ENCODE measurements around the gene BSCL2. TPM values are rescaled to one million over a fixed set of nuclear protein-coding genes. Genes with fewer than 3 reads are reported as not detected.

BSCL2 gene
- total RNA-seq, 1 experiment from 2014 or later = 97.2 TPM

DNA sequence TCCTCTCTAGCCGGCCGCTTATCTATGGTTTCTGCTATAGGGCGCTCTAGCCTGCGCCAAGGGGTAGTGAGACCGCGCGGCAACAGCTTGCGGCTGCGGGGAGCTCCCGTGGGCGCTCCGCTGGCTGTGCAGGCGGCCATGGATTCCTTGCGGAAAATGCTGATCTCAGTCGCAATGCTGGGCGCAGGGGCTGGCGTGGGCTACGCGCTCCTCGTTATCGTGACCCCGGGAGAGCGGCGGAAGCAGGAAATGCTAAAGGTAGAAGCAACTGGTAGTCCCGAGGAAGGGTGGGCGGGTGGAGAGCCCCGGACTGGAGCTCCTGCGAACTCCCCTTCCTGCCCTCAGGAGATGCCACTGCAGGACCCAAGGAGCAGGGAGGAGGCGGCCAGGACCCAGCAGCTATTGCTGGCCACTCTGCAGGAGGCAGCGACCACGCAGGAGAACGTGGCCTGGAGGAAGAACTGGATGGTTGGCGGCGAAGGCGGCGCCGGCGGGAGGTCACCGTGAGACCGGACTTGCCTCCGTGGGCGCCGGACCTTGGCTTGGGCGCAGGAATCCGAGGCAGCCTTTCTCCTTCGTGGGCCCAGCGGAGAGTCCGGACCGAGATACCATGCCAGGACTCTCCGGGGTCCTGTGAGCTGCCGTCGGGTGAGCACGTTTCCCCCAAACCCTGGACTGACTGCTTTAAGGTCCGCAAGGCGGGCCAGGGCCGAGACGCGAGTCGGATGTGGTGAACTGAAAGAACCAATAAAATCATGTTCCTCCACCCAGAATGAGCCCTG lies 35.4 kb downstream of the BSCL2 start, which contains the start of the genes LBHD1 and UQCC3 (continued):
- TF ChIP-seq, protein P1, sequence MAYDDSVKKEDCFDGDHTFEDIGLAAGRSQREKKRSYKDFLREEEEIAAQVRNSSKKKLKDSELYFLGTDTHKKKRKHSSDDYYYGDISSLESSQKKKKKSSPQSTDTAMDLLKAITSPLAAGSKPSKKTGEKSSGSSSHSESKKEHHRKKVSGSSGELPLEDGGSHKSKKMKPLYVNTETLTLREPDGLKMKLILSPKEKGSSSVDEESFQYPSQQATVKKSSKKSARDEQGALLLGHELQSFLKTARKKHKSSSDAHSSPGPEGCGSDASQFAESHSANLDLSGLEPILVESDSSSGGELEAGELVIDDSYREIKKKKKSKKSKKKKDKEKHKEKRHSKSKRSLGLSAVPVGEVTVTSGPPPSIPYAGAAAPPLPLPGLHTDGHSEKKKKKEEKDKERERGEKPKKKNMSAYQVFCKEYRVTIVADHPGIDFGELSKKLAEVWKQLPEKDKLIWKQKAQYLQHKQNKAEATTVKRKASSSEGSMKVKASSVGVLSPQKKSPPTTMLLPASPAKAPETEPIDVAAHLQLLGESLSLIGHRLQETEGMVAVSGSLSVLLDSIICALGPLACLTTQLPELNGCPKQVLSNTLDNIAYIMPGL (CRISPR knock-in tag; IDR thresholded peaks at IDR 0.05) = 0 out of 2 replicates have a peak, but pooled peaks have one; percentile 75
- TF ChIP-seq GRHL2 (CRISPR knock-in tag; IDR thresholded peaks at IDR 0.05; ENCODE audit: insufficient replicate concordance, severe bottlenecking) (no peak), ZNF416 (CRISPR knock-in tag; IDR thresholded peaks at IDR 0.05) (no peak), PRRX2 (CRISPR knock-in tag; IDR thresholded peaks at IDR 0.05) (no peak), FOXP1 (CRISPR knock-in tag; IDR thresholded peaks at IDR 0.05; ENCODE audit: borderline replicate concordance) (peak; percentile 96), NR1H2 (CRISPR knock-in tag; IDR thresholded peaks at IDR 0.05) (no peak), MXD4 (CRISPR knock-in tag; IDR thresholded peaks at IDR 0.05; ENCODE audit: borderline replicate concordance) (no peak), MYBL2 (CRISPR knock-in tag; IDR thresholded peaks at IDR 0.05) (peak; percentile 87), ZNF232 (CRISPR knock-in tag; IDR thresholded peaks at IDR 0.05) (peak; percentile 64; the same call in 1 of the 2 replicates), CREB1 (CRISPR knock-in tag; IDR thresholded peaks at IDR 0.05) (no peak), RELA (CRISPR knock-in tag; IDR thresholded peaks at IDR 0.05; ENCODE audit: borderline replicate concordance) (peak; percentile 37; the same call in 1 of the 2 replicates), OVOL2 (CRISPR knock-in tag; IDR thresholded peaks at IDR 0.05; ENCODE audit: borderline replicate concordance) (no peak)
- TF ChIP-seq, protein P2, sequence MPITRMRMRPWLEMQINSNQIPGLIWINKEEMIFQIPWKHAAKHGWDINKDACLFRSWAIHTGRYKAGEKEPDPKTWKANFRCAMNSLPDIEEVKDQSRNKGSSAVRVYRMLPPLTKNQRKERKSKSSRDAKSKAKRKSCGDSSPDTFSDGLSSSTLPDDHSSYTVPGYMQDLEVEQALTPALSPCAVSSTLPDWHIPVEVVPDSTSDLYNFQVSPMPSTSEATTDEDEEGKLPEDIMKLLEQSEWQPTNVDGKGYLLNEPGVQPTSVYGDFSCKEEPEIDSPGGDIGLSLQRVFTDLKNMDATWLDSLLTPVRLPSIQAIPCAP (CRISPR knock-in tag; IDR thresholded peaks at IDR 0.05) = peak; percentile 61
- TF ChIP-seq, protein P3, sequence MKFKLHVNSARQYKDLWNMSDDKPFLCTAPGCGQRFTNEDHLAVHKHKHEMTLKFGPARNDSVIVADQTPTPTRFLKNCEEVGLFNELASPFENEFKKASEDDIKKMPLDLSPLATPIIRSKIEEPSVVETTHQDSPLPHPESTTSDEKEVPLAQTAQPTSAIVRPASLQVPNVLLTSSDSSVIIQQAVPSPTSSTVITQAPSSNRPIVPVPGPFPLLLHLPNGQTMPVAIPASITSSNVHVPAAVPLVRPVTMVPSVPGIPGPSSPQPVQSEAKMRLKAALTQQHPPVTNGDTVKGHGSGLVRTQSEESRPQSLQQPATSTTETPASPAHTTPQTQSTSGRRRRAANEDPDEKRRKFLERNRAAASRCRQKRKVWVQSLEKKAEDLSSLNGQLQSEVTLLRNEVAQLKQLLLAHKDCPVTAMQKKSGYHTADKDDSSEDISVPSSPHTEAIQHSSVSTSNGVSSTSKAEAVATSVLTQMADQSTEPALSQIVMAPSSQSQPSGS (CRISPR knock-in tag; IDR thresholded peaks at IDR 0.05; ENCODE audit: borderline replicate concordance, low read depth) = peak; percentile 15; the same call in 1 of the 2 replicates
- TF ChIP-seq, protein P4, sequence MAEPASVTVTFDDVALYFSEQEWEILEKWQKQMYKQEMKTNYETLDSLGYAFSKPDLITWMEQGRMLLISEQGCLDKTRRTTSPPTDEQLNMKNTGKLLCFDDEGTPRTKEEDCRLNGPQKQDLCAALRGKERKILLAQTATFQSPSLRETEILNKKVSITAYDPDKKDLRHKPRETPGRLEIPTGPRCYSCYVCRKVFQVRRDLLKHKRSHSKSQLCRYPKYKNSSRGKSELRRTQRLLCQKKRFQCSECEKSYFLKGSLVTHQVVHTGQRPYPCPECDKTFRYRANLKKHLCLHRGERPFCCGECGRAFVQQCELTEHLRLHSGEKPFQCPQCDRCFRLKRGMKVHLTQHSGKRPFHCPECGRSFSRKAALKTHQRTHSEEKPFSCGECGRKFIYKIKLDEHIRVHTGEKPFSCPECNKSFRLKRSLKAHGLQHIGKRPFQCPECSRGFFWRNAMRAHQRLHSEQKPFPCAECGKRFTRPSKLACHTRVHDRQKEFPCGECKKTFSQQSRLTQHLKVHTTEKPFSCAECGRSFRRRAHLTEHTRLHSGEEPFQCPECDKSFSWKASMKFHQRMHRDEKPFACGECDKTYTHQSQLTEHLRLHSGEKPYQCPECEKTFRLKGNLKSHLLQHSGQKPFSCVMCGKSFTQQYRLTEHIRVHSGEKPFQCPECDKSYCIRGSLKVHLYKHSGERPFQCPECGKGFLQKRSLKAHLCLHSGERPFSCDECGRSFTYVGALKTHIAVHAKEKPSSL (CRISPR knock-in tag; conservative IDR thresholded peaks at IDR 0.05) = no peak
- TF ChIP-seq, protein P5, sequence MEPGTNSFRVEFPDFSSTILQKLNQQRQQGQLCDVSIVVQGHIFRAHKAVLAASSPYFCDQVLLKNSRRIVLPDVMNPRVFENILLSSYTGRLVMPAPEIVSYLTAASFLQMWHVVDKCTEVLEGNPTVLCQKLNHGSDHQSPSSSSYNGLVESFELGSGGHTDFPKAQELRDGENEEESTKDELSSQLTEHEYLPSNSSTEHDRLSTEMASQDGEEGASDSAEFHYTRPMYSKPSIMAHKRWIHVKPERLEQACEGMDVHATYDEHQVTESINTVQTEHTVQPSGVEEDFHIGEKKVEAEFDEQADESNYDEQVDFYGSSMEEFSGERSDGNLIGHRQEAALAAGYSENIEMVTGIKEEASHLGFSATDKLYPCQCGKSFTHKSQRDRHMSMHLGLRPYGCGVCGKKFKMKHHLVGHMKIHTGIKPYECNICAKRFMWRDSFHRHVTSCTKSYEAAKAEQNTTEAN (CRISPR knock-in tag; IDR thresholded peaks at IDR 0.05) = peak; percentile 82
- TF ChIP-seq, protein P6, sequence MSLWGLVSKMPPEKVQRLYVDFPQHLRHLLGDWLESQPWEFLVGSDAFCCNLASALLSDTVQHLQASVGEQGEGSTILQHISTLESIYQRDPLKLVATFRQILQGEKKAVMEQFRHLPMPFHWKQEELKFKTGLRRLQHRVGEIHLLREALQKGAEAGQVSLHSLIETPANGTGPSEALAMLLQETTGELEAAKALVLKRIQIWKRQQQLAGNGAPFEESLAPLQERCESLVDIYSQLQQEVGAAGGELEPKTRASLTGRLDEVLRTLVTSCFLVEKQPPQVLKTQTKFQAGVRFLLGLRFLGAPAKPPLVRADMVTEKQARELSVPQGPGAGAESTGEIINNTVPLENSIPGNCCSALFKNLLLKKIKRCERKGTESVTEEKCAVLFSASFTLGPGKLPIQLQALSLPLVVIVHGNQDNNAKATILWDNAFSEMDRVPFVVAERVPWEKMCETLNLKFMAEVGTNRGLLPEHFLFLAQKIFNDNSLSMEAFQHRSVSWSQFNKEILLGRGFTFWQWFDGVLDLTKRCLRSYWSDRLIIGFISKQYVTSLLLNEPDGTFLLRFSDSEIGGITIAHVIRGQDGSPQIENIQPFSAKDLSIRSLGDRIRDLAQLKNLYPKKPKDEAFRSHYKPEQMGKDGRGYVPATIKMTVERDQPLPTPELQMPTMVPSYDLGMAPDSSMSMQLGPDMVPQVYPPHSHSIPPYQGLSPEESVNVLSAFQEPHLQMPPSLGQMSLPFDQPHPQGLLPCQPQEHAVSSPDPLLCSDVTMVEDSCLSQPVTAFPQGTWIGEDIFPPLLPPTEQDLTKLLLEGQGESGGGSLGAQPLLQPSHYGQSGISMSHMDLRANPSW (CRISPR knock-in tag; conservative IDR thresholded peaks at IDR 0.05; ENCODE audit: low read depth) = no peak
- TF ChIP-seq, protein P7, sequence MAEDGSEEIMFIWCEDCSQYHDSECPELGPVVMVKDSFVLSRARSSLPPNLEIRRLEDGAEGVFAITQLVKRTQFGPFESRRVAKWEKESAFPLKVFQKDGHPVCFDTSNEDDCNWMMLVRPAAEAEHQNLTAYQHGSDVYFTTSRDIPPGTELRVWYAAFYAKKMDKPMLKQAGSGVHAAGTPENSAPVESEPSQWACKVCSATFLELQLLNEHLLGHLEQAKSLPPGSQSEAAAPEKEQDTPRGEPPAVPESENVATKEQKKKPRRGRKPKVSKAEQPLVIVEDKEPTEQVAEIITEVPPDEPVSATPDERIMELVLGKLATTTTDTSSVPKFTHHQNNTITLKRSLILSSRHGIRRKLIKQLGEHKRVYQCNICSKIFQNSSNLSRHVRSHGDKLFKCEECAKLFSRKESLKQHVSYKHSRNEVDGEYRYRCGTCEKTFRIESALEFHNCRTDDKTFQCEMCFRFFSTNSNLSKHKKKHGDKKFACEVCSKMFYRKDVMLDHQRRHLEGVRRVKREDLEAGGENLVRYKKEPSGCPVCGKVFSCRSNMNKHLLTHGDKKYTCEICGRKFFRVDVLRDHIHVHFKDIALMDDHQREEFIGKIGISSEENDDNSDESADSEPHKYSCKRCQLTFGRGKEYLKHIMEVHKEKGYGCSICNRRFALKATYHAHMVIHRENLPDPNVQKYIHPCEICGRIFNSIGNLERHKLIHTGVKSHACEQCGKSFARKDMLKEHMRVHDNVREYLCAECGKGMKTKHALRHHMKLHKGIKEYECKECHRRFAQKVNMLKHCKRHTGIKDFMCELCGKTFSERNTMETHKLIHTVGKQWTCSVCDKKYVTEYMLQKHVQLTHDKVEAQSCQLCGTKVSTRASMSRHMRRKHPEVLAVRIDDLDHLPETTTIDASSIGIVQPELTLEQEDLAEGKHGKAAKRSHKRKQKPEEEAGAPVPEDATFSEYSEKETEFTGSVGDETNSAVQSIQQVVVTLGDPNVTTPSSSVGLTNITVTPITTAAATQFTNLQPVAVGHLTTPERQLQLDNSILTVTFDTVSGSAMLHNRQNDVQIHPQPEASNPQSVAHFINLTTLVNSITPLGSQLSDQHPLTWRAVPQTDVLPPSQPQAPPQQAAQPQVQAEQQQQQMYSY (CRISPR knock-in tag; IDR thresholded peaks at IDR 0.05) = 0 out of 2 replicates have a peak, but pooled peaks have one; percentile 34
- TF ChIP-seq, protein P8, sequence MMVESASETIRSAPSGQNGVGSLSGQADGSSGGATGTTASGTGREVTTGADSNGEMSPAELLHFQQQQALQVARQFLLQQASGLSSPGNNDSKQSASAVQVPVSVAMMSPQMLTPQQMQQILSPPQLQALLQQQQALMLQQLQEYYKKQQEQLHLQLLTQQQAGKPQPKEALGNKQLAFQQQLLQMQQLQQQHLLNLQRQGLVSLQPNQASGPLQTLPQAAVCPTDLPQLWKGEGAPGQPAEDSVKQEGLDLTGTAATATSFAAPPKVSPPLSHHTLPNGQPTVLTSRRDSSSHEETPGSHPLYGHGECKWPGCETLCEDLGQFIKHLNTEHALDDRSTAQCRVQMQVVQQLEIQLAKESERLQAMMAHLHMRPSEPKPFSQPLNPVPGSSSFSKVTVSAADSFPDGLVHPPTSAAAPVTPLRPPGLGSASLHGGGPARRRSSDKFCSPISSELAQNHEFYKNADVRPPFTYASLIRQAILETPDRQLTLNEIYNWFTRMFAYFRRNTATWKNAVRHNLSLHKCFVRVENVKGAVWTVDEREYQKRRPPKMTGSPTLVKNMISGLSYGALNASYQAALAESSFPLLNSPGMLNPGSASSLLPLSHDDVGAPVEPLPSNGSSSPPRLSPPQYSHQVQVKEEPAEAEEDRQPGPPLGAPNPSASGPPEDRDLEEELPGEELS (CRISPR knock-in tag; IDR thresholded peaks at IDR 0.05) = peak; percentile 41
